ENCODE data around the gene FAM229B. TPM values are rescaled to one million over a fixed set of nuclear protein-coding genes. Genes with fewer than 3 reads are reported as not detected.
"Not testable (repeated sequence)": the region's sequence is repeated elsewhere in the genome, so short reads cannot be mapped to it uniquely, and the experiment has no call there.

The FAM229B gene, protein sequence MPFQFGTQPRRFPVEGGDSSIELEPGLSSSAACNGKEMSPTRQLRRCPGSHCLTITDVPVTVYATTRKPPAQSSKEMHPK
- total RNA-seq = 6.2 and 29.2 TPM in 2 replicates

DNA sequence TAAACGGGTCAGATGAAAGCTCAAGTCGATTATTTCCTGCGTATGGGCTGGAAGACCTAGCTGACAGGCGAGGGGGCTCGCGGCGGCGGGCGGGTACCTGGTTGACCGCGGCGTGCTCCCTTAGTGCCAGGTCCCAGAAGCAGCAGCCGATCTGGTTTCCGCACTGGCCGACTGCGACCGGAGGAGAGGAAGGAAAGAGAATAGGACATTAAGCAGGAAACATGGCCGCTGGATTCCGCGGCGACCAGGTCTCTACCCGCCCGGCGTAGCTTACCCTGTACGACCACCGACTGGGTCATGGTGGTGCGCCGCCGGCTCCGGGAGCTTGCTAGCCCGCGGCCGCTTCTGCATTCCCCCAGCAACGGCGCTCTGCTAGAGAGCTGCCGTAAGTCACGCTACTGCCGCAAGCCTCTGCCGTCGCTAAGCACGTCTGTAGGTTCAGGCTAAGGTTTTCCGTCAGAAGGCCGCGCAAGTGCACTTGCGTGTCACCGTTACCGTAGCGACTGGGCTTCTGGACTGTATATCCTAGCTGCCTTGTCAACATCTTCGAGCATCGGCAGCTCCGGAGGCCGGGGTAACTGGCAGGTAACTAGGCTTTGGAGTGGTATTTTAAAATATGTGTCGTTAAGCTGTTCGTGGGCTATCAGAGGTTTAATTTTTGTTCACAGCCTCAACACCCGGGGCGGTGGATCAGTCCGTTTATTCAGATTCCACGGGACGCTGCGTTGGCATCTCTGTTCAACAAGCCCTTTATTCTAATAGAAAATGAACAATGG is at the start of gene FAM229B, which contains the start of gene TUBE1:
FAM229B (plus strand) TSS at position 456 of the 776 bp plus-strand sequence. CDS start 11,693 bp downstream, outside the sequence.
TUBE1 (minus strand) TSS at position 347 of the 776 bp plus-strand sequence; CDS start at position 299, 48 bp downstream.
- peak; percentile 86 for DNase-seq (ENCODE audit: extremely low read depth, low read depth, low spot score)

DNA sequence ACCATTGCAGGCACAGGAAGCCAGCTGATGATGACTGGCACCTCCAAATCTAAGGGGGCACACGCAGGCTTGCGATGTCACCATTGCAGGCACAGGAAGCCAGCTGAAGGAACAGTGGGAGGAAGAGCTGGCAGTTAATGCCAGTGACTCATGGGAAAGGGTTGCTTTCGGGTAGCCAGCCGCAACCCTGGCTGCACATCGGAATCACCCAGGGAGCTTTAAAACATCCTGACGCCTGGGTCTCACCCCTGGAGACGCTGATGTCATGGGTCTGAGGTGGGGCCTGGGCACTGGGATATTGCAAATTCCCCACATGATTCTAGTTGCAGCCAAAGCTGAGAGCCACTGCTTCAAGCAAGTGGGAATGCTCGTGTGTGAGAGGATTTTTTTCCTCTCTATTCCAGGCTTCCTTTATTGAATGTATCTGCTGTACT is 49.6 kb upstream of the FAM229B start:
- DNase-seq (ENCODE audit: extremely low read depth, low read depth, low spot score) = peak; percentile 77

DNA sequence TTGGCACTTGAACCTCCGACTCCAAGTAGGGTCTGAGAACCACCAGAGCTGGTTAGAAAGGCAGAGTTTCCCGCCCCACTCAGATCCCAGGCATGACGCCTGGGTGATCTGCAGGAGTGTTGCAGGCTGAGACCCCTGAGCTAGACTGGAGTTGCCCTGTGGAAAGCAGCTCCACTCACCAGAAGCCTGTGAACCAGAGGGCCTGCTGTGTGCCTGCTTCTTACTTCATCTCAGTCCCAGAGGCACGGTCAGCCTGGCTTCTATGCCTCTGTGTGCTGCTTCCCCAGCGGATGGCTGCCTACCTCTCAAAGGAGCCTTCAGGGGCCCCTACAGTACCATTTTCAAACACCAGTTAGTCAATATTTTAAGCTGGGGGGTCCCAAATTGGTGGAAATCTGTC is 49.1 kb upstream of the FAM229B start:
- no peak for DNase-seq (ENCODE audit: extremely low read depth, low read depth, low spot score)

DNA sequence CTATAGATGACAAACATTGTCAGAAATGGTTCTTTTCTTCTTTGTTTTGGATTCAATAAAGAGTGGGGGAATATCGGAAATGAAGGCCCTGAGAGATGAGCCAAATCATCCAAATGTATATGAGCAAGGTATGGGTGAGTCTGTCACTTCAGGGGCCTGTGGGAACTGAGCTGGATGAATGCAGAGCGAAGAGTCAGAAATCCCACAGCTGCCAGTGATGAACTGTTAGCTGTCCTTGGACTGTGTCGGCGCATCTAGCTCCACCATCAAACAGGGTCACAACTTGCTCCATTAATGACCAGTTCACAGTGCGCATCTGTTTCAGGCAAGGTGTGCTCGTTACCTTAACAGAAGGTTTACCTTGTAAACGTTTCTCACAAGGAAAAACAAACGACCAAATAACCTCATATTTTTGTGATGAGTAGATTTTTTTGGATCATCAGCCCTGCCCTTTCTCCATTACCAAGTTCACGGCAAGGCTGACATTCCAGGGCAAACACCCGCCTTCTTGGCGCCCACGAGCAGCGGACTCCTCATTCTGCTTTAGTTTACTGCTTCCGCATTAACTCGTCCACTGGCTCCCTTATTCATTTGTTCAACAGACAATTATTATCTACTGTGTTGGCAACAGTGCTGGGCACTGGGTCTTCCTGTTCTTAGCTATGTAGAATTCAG is 48.5 kb upstream of the FAM229B start:
- no peak for DNase-seq (ENCODE audit: extremely low read depth, low read depth, low spot score)

DNA sequence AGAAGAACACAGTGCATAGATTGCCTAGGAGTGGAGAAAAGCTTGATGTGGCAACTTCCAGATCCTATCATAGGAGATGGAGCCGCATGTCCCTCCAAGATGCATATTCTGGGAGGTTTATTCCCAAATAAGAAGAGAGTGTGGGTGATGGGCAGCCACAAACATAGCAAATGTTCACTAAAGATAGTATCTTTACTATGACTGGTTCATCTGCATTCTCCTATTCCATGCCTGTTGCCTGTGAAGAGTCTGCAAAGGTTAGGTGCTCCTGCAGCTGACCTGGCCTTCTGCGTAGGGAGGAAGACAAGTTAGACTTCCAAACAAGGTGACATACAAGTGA is 48.0 kb upstream of the FAM229B start:
- no peak for DNase-seq (ENCODE audit: extremely low read depth, low read depth, low spot score)

DNA sequence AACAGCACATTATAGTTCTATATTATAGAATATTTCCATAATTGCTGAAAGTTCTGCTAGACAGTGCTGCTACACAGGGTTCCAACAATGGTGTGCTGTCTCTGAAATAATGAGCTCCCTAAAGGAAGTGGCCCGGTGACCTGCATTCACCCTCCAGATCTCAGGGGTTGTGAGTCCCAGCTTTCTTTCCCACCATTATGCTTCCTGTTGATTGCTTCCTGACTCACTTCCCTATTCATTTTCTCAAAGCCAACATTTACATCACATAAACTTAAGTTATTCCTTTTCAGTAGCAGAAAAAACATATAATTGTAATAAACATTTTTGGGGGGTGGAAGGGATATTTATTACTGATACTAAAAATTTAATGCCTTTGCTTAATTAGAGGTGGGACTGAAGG is 46.4 kb upstream of the FAM229B start:
- DNase-seq (ENCODE audit: extremely low read depth, low read depth, low spot score) = no peak

DNA sequence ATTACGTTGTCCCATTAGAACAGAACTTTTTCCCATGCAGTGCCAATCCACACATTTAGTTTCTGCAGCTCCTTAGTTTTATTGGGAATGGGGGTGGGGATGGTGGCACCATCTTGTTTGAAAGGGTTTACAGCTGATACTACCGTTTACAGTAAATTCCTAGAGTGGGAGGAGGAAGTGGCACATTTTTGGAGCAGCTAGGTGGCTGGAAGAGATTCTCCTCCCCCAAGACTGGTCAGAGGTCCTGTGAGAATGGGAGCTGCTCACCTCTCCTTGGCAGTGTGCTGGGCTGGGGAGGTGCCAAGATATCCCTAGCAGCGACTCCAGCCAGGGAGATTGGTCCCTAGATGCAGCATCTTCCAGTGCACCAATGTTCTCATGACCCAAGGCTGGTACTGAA is 45.9 kb upstream of the FAM229B start:
- DNase-seq (ENCODE audit: extremely low read depth, low read depth, low spot score) = no peak

DNA sequence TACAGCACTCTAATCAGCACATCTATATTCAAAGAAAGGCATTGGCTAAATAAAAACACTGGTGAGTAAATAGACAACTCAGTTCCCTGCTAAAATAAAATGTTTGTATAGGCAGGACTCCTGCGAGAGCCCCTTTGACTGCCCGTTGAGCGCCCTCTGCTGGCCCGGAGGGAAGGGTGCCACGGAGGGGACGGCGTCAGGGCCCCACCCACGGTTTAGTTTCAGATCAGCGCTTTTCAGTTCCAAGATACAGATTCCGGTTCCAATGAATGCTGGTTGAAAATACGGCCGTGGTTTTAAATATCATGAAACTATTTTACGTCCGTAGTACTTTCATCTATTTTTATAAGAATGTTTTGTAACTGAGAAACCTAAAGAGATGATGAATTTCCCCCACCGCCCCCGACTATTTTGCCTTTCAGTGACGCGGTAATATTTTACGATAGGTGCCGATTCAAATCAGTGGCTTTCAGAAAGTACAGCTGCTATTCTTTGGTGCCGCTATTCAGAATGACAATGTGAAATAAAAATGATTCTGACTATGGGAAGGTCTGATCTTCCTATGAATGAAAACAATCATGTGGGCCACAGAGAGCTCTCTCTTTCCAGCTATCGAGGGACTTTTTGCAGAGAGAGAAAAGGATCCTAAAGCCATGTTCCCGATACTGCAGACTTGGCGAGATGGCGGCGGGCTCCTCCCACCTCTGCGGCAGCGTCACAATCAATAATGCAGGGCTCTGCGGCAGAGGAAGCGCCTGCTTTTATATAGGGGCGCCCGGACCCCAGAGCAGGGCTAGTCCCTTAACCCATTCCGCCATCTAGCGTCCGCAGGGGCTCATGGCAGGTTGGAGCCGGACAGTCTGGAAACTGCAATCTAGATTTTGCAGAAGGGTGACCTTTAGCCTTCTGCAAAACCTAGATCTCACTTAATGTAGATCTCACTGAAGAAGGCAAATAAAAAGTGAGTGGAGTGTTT is 44.1 kb upstream of the FAM229B start:
- DNase-seq (ENCODE audit: extremely low read depth, low read depth, low spot score) = peak; percentile 68

DNA sequence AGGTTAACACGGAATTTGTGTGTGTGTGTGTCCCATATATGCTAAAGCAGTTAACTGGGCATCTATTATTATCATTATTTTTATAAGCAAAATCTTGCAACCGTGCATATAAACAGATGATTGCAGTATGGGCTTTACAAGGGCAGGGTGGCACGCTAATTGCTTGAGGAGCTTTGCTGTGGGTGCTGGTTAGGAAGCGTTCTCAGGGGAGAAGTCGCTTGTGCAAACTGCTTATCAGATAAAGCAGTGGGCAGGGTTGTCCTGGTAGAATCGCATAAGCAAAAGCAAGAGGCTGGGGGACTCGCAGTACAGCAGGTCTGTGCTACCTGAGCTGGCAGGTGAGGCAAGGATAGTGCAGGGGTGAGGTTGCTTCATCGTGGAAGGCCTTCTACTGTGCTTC is 43.2 kb upstream of the FAM229B start:
- no peak for DNase-seq (ENCODE audit: extremely low read depth, low read depth, low spot score)

DNA sequence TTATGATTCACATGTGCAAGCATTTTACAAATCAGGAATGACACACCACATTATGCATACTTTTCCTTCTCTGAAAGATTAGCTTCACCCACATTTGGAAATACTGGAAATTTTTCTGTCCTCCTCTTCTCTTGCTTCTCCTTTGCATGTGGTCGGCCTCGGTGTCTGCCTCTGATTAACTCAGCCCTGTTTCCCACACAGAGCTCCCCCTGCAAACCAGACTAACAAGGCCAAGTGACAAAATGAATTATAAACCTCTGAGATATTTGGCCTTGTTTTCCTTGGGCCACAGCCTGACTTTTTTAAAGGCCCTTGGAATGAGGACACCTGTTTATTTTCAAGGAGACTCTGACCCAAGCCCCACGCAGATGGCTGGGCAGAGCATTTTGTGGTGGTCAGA is 42.5 kb upstream of the FAM229B start:
- DNase-seq (ENCODE audit: extremely low read depth, low read depth, low spot score) = no peak

DNA sequence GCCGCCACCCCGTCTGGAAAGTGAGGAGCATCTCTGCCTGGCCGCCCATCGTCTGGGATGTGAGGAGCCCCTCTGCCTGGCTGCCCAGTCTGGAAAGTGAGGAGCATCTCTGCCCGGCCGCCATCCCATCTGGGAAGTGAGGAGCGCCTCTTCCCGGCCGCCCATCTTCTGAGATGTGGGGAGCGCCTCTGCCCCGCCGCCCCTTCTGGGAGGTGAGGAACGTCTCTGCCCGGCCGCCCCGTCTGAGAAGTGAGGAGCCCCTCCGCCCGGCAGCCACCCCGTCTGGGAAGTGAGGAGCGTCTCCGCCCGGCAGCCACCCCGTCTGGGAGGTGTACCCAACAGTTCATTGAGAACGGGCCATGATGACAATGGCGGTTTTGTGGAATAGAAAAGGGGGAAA is 39.9 kb upstream of the FAM229B start:
- DNase-seq (ENCODE audit: extremely low read depth, low read depth, low spot score) = not testable (repeated sequence)

DNA sequence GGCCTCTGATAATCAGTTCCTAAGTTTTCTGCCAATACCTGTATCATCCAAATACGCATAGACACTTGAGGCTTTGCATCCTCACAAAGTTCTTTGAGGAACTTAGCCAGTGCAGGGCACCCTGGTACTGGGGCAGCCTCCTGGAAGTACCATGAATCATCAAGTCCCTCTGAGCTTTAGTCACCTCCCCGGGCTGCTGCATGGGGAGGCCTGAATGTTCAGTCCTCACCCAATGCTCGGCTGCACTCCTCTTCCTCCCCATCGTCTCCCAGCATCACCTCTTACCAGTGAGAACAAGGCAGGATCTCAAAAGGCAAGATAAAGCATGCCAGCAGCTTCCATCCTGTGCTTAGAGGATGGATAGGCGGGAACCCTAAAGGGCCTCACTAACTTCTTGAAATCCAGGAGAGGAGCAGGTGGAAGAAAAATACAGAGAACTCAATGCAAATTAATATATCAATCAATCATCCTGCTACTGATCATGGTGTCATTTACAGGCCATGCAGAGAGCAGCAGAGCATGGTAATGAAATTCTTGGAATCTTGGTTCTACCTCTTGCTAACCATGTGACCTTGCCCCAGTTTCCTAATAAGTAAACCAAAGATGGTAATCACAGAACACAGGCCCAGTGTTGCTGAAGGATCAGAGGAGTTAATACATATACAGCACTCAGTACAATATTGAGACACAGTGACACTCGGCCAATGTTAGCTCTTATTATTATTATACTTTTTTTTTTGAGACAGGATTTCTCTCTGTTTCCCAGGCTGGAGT is 38.2 kb upstream of the FAM229B start:
- no peak for DNase-seq (ENCODE audit: extremely low read depth, low read depth, low spot score)

DNA sequence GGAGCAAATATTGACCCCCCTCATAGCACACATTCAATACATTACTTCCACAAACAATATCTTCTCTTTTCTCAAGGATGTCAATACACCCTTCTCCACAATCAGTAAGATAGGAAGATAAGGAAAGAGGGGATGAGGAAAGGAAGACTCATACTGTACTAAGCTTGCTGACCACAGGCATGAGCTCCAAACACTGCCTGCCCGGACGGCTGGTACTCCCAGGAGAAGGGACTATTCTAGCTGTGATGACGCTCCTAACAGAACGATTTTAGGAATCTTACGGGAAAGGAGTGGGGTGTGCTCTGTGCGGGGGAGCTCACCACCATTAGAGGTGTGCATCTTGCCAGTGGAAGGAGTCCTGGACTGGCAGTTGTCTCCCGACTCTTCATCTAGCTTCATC is 37.4 kb upstream of the FAM229B start:
- no peak for DNase-seq (ENCODE audit: extremely low read depth, low read depth, low spot score)

DNA sequence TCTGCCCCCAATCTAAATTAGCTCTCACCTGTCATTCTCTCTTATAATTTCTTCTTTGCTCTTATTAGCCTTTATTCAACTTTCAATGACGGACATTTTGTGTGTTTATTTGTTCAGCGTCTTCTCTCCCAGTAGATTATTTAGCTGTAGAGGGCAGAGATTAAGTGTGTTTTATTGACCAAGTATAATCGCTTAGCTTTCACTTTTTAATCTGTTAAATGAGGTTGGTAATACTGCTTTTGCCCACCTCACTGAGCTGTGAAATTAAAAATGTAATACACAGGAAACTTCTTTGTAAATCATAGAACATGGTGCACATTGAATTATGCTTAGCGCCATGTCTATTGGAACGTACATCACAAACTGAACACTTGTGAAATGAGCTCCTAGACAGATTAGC is 37.0 kb upstream of the FAM229B start:
- no peak for DNase-seq (ENCODE audit: extremely low read depth, low read depth, low spot score)

DNA sequence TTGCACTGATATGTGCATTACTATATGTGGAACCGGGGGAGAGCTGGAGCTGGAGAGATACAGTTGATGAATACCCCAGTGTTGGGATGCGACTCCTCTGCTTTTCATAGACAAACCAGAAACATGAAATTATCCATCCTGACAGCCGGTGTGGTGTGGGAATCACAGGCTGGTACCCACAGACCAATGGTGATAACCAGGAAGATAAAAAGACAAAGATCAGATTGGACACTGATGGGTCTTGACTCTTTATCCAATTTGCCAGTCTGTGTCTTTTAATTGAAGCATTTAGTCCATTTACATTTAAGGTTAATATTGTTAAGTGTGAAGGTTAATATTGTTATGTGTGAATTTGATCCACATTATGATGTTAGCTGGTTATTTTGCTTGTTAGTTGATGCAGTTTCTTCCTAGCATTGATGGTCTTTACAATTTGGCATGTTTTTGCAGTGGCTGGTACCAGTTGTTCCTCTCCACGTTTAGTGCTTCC is 36.1 kb upstream of the FAM229B start:
- not testable (repeated sequence) for DNase-seq (ENCODE audit: extremely low read depth, low read depth, low spot score)

DNA sequence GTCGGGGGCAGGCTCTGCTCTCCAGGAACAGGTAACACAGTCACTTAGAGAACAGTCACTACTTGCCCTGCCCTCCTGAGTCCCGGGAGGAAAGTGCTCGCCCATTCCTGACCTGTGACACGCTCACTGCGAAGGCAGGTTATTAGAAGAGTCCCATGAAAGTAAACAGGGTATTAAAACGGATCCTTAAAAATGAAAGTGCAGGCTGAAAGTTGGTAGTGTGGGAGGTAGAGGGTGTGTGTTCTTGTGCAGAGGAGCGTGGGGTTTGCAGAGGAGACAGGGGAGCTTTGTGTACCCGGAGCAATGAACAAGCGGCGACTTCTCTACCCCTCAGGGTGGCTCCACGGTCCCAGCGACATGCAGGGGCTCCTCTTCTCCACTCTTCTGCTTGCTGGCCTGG is 33.4 kb upstream of the FAM229B start, which contains the start of gene CCN6:
CCN6 (plus strand) TSS at position 104 of the 400 bp plus-strand sequence; CDS start at position 358, 254 bp downstream.
- DNase-seq (ENCODE audit: extremely low read depth, low read depth, low spot score) = no peak

DNA sequence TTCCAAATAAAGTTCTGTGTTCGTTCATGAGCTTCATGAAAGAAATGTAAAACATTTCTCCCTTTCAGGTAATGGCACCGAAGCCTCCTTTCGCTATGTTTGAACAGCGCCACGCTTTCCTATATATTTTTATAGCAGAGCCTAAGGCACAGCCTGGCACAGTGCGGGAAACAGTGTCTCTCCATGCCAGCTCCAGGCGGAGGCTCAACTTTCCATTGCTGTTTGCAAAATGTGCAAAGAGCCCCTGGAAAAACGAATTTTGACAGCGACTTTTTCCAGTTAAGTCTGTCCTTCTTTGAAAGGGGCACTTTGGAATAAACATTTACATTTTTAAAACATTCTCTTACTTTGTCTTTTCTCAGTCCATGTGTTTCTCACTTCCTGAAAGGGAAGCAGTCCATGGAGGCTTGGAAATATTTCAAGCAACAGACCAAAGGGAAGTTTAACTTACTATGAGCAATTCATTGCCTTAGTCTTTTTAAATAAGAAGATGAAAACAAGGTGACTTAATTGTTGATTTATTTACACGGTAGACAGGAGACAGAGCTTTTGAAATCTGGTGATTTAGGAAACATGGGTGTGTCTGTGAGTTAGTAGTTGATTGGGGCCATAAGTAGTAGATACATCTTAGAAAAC is 32.7 kb upstream of the FAM229B start:
- DNase-seq (ENCODE audit: extremely low read depth, low read depth, low spot score) = no peak

DNA sequence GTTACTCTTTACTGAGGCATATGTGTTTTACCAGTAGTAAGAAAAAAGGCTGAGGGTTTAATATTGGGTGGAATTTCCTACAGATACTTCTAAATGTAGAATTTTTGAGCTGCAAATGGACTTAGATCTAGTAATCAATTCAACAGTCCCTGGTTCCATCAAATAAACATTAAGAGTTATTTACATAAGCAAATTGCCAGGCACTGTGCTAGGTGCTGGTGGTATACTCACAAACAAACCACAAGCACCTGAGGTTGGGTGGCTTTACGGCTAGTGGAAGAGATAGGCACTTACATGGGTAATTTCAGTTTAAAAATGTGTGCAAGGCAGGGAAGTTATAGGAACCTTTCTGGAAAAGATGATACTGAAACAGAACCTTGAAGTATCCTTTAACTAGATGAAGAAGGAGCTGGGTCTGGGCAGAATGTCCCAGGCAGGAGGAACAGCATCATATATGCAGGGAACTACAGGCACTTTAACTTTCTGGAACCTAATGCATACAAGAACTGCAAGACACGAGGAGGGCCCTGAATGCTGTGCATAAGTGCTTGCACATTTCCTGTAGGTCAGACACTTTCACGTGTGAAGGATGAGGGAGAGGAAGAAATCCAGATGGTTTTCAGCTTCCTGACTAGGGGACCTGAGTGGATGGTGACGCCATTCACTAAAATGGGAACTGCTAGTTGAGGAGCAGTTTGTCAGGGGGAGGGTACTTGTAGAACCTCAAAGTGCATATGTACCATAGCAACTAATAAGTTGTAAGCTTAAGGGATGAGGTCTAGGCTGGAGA is 29.0 kb upstream of the FAM229B start:
- no peak for DNase-seq (ENCODE audit: extremely low read depth, low read depth, low spot score)

DNA sequence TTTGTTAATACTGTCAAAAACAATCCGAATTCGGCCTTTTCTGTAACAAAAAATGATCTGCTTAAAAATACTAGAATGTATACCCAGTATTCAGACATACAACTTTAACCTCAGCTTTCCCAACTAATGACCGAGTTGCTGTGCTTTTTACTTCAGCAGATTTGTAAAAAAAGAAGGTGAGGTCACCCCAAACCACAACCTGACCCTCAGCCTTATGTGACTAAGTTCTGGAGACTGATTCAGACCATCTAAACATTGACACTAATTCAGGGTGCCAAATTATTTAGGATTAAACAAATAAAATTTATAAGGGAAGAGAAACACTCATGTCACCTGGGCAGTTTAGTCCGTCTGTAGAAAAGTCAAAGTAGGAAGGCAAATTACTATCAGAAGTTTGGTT is 25.8 kb upstream of the FAM229B start:
- no peak for DNase-seq (ENCODE audit: extremely low read depth, low read depth, low spot score)
